GM12891 (cell line): Measurements from ENCODE around the gene FOXN4.

Experiments
- PAX5 ChIP-seq: IDR thresholded peaks from 2 replicates; pipeline ENCODE4 v1.6.1; 2011; ENCODE audit warnings: low read length, moderate library complexity, mild to moderate bottlenecking; ENCODE audit not compliant: insufficient read depth, severe bottlenecking
- POLR2A ChIP-seq: IDR thresholded peaks from 2 replicates; pipeline ENCODE4 v1.6.1; 2011; ENCODE audit warnings: low read depth, low read length, control low read depth
- POLR2AphosphoS5 ChIP-seq: IDR thresholded peaks from 2 replicates; pipeline ENCODE4 v1.6.1; 2011; ENCODE audit warnings: low read depth, low read length, control low read depth
- POU2F2 ChIP-seq: IDR thresholded peaks from 2 replicates; pipeline ENCODE4 v1.6.1; 2011; ENCODE audit warnings: low read depth, mild to moderate bottlenecking, control low read depth, low read length, moderate library complexity
- SPI1 ChIP-seq: IDR thresholded peaks from 2 replicates; pipeline ENCODE4 v1.6.1; 2011; ENCODE audit warnings: low read depth, low read length, control low read depth
- TAF1 ChIP-seq: IDR thresholded peaks from 2 replicates; pipeline ENCODE4 v1.6.1; 2011; ENCODE audit warnings: low read depth, low read length, control low read depth

DNA sequence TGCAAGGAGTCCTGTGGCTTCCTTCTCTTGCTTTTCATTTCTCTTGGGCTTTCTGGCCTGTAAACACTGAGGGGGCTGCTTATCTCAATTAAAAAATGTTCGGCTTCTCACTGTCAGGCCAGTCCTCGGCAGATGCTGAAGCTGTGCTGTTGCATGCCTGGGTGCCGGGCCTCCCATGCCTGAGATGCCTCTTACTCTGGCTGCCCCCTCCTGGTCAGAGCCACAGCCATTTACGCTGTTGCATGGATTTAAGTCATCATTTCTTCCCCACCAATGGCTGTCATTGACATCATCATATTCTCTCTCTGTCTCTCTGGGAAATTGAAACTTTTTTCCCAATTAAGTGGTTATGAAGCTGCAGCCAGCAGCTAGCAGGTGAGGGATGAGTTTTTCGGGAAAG is 53.7 kb downstream of the FOXN4 start:
- TF ChIP-seq POLR2A (no peak), TAF1 (no peak), POLR2AphosphoS5 (no peak), PAX5 (no peak), SPI1 (no peak), POU2F2 (no peak)
